Smooth muscle cell (in vitro differentiated cells): ENCODE data around the gene GPC3. TPM values are rescaled to one million over a fixed set of nuclear protein-coding genes. Genes with fewer than 3 reads are reported as not detected.

Source experiments
- DNase-seq: peaks from one replicate; lab custom pipeline; 2025; ENCODE audit not compliant: unreplicated experiment; lab: John Stamatoyannopoulos, UW
- H2AFZ ChIP-seq: fragments of 200-600 bp; sonication (generic); 2 replicates; pipeline ENCODE4 v1.6.0; 2016; ENCODE audit warnings: antibody characterized with exemption, low read depth, mild to moderate bottlenecking
- H3F3A ChIP-seq: fragments of 200-600 bp; sonication (generic); 2 replicates; pipeline ENCODE4 v1.6.0; 2017; ENCODE audit warnings: antibody characterized with exemption, low read depth
- H3K27ac ChIP-seq: fragments of 200-600 bp; sonication (generic); 2 replicates; pipeline ENCODE4 v1.5.1; 2016; ENCODE audit warnings: low read depth, mild to moderate bottlenecking
- H3K27me3 ChIP-seq: fragments of 200-600 bp; sonication (generic); 2 replicates; pipeline ENCODE4 v1.6.1; 2016; ENCODE audit warnings: low read depth, mild to moderate bottlenecking
- H3K36me3 ChIP-seq: fragments of 200-600 bp; sonication (generic); 2 replicates; pipeline ENCODE4 v1.5.1; 2016; ENCODE audit warnings: low read depth
- H3K4me1 ChIP-seq: fragments of 200-600 bp; sonication (generic); 2 replicates; pipeline ENCODE4 v1.5.1; 2016; ENCODE audit warnings: low read depth
- H3K4me2 ChIP-seq: fragments of 200-600 bp; sonication (generic); 2 replicates; pipeline ENCODE4 v1.6.0; 2016; ENCODE audit warnings: mild to moderate bottlenecking
- H3K4me3 ChIP-seq: fragments of 200-600 bp; sonication (generic); 2 replicates; pipeline ENCODE4 v1.5.1; 2016; ENCODE audit warnings: mild to moderate bottlenecking
- H3K79me2 ChIP-seq: fragments of 200-600 bp; sonication (generic); 2 replicates; pipeline ENCODE4 v1.6.0; 2016; ENCODE audit warnings: low read depth, mild to moderate bottlenecking
- H3K9ac ChIP-seq: fragments of 200-600 bp; sonication (generic); 2 replicates; pipeline ENCODE4 v1.6.0; 2016; ENCODE audit warnings: low read depth
- H3K9me3 ChIP-seq: fragments of 200-600 bp; sonication (generic); replicated peaks from 2 replicates; pipeline ENCODE4 v1.5.1; 2016; ENCODE audit warnings: low read depth
- H4K20me1 ChIP-seq: fragments of 200-600 bp; sonication (generic); 2 replicates; pipeline ENCODE4 v1.6.0; 2016; ENCODE audit warnings: low read depth
- CTCF ChIP-seq: fragments of 200-600 bp; sonication (generic); IDR thresholded peaks from 2 replicates; pipeline ENCODE4 v1.5.1; 2017; ENCODE audit warnings: borderline replicate concordance, mild to moderate bottlenecking, antibody characterized with exemption; ENCODE audit not compliant: insufficient read depth, poor library complexity, severe bottlenecking
- WGBS: methylation state at CpG from one replicate; pipeline ENCODE4 v1.1.7; 2016; ENCODE audit warnings: low lambda C conversion rate; 5-methylcytosine and 5-hydroxymethylcytosine counted together
- polyA plus RNA-seq: library from polyadenylated mRNA; unstranded; fragments of >200 nt; fragmentation: Nextera tagmentation; extraction: Ambion mirVana; gene quantifications from 2 replicates; pipeline ENCODE4 v1.2.1, GENCODE V29; 2016
- total RNA-seq: library from RNA; depleted of rRNA; stranded (reverse); fragments of >200 nt; gene quantifications from 2 replicates; pipeline ENCODE4 v1.2.3, GENCODE V29; 2014

Gene GPC3
- total and polyA plus RNA-seq, 2 experiments from 2014 or later, result 120 to 191 TPM

GRCh38 chrX:133979641-133980230 lies 5.7 kb downstream of the GPC3 start:
- no peak overlapping the region for H3K4me3 ChIP-seq
- no peaks in the 10 kb centered on the region for H3K9me3 ChIP-seq
- no peaks in the 10 kb centered on the region for H3K36me3 ChIP-seq
- no peaks in the 10 kb centered on the region for H4K20me1 ChIP-seq
- H3K27me3 ChIP-seq, result no peaks in the 10 kb centered on the region
- no peaks in the 10 kb centered on the region for H3F3A ChIP-seq
- H3K79me2 ChIP-seq, result peaks cover 4% of the 10 kb centered on the region
- DNase-seq, result no peak
- H3K9ac ChIP-seq, result no peak overlapping the region
- no peak for TF ChIP-seq CTCF
- H2AFZ ChIP-seq, result no peak overlapping the region
- H3K4me1 ChIP-seq, result peaks cover 20% of the 10 kb centered on the region
- H3K4me2 ChIP-seq, result peak overlapping the region; percentile 37
- peak overlapping the region; percentile 44 for H3K27ac ChIP-seq
- 59% methylated on average over 3 of the region's 3 CpGs for WGBS

GRCh38 chrX:133973704-133974103 lies 11.7 kb downstream of the GPC3 start:
- H3F3A ChIP-seq, result no peaks in the 10 kb centered on the region
- H3K36me3 ChIP-seq, result no peaks in the 10 kb centered on the region
- no peaks in the 10 kb centered on the region for H3K79me2 ChIP-seq
- no peak for TF ChIP-seq CTCF
- peaks cover 15% of the 10 kb centered on the region for H3K4me1 ChIP-seq
- H3K9me3 ChIP-seq, result no peaks in the 10 kb centered on the region
- no peaks in the 10 kb centered on the region for H4K20me1 ChIP-seq
- H3K4me3 ChIP-seq, result no peak overlapping the region
- no peak overlapping the region for H2AFZ ChIP-seq
- H3K27me3 ChIP-seq, result no peaks in the 10 kb centered on the region
- no peak for DNase-seq
- no peak overlapping the region for H3K9ac ChIP-seq
- H3K4me2 ChIP-seq, result no peak overlapping the region
- H3K27ac ChIP-seq, result no peak overlapping the region
- WGBS, result 65% methylated on average over 4 of the region's 4 CpGs

- Histone ChIP-seq H3K4me3 (no peak overlapping the region), H3K27me3 (no peaks in the 10 kb centered on the region), H3K36me3 (no peaks in the 10 kb centered on the region), H3K9me3 (no peaks in the 10 kb centered on the region), H3K79me2 (no peaks in the 10 kb centered on the region), H3K4me1 (peaks cover 13% of the 10 kb centered on the region), H3K27ac (no peak overlapping the region), H4K20me1 (no peaks in the 10 kb centered on the region), H3F3A (no peaks in the 10 kb centered on the region), H3K4me2 (no peak overlapping the region), H3K9ac (no peak overlapping the region), H2AFZ (no peak overlapping the region)
- DNase-seq, result no peak
- TF ChIP-seq CTCF, result no peak
- WGBS, result 71% methylated on average over 4 of the region's 4 CpGs
Measured at GRCh38 chrX:133972916-133973315, 12.5 kb downstream of the GPC3 start.

GRCh38 chrX:133971586-133971985 lies 13.8 kb downstream of the GPC3 start:
- H3K4me2 ChIP-seq, result no peak overlapping the region
- no peaks in the 10 kb centered on the region for H4K20me1 ChIP-seq
- H3K36me3 ChIP-seq, result no peaks in the 10 kb centered on the region
- no peaks in the 10 kb centered on the region for H3K9me3 ChIP-seq
- no peaks in the 10 kb centered on the region for H3K27me3 ChIP-seq
- no peak for DNase-seq
- 72% methylated on average over 3 of the region's 3 CpGs for WGBS
- H3K4me1 ChIP-seq, result peaks cover 16% of the 10 kb centered on the region
- H3K79me2 ChIP-seq, result no peaks in the 10 kb centered on the region
- H3K4me3 ChIP-seq, result no peak overlapping the region
- H2AFZ ChIP-seq, result no peak overlapping the region
- H3K9ac ChIP-seq, result no peak overlapping the region
- no peak for TF ChIP-seq CTCF
- H3K27ac ChIP-seq, result no peak overlapping the region
- H3F3A ChIP-seq, result no peaks in the 10 kb centered on the region
